Measurements from ENCODE around the gene MED29. TPM values are rescaled to one million over a fixed set of nuclear protein-coding genes. Genes with fewer than 3 reads are reported as not detected.

Gene MED29
- total RNA-seq, 1 donor, result 19.9 TPM

GRCh38 chr19:39405958-39406655, 14.9 kb downstream of the MED29 start:
- peaks cover 26% of the 10 kb centered on the region for H3K79me2 ChIP-seq (ENCODE audit: insufficient read depth, low read length)
- peaks cover 41% of the 10 kb centered on the region for H3K4me1 ChIP-seq (ENCODE audit: insufficient read depth, low read length)
- no peak overlapping the region for H2AFZ ChIP-seq (ENCODE audit: low read length)
- no peak for DNase-seq (ENCODE audit: insufficient read length, low spot score, missing footprints)
- peak overlapping the region; percentile 83 for H3K4me3 ChIP-seq (ENCODE audit: insufficient read depth, low read length)
- H3K36me3 ChIP-seq (ENCODE audit: insufficient read depth, low read length), result peaks cover 13% of the 10 kb centered on the region
- no peaks in the 10 kb centered on the region for H3K27me3 ChIP-seq (ENCODE audit: insufficient read depth, low read length)
- peaks cover 28% of the 10 kb centered on the region for H4K20me1 ChIP-seq (ENCODE audit: insufficient read depth, low read length)
- H3K27ac ChIP-seq (ENCODE audit: low read depth, low read length), result peak overlapping the region; percentile 81
- no peak for TF ChIP-seq CTCF (IDR thresholded peaks at IDR 0.05; ENCODE audit: extremely low read depth, low read depth, low read length)
- peak overlapping the region; percentile 96 for H3K4me2 ChIP-seq (ENCODE audit: insufficient read depth, low read length)
- H3K9me3 ChIP-seq (ENCODE audit: low read depth, low read length), result no peaks in the 10 kb centered on the region

GRCh38 chr19:39406656-39407409, 15.7 kb downstream of the MED29 start, which contains the start of gene ZFP36:
TSS of gene ZFP36 (plus strand) at chr19:39406847. CDS start at chr19:39406905, 58 bp downstream.
- H3K9me3 ChIP-seq (ENCODE audit: low read depth, low read length), result no peaks in the 10 kb centered on the region
- H3K27me3 ChIP-seq (ENCODE audit: insufficient read depth, low read length), result no peaks in the 10 kb centered on the region
- H3K36me3 ChIP-seq (ENCODE audit: insufficient read depth, low read length), result peaks cover 13% of the 10 kb centered on the region
- H3K4me1 ChIP-seq (ENCODE audit: insufficient read depth, low read length), result peaks cover 39% of the 10 kb centered on the region
- no peak for TF ChIP-seq CTCF (IDR thresholded peaks at IDR 0.05; ENCODE audit: extremely low read depth, low read depth, low read length)
- H3K4me3 ChIP-seq (ENCODE audit: insufficient read depth, low read length), result peak within 1 kb of the TSS; percentile 83
- peak within 1 kb of the TSS; percentile 84 for H3K27ac ChIP-seq (ENCODE audit: low read depth, low read length)
- peaks cover 28% of the 10 kb centered on the region for H4K20me1 ChIP-seq (ENCODE audit: insufficient read depth, low read length)
- peak within 1 kb of the TSS; percentile 96 for H3K4me2 ChIP-seq (ENCODE audit: insufficient read depth, low read length)
- H3K79me2 ChIP-seq (ENCODE audit: insufficient read depth, low read length), result peaks cover 26% of the 10 kb centered on the region
- H2AFZ ChIP-seq (ENCODE audit: low read length), result no peak within 1 kb of the TSS
- DNase-seq (ENCODE audit: insufficient read length, low spot score, missing footprints), result peak; percentile 99

- DNase-seq (ENCODE audit: insufficient read length, low spot score, missing footprints), result no peak
- peaks cover 34% of the 10 kb centered on the region for H3K4me1 ChIP-seq (ENCODE audit: insufficient read depth, low read length)
- H3K9me3 ChIP-seq (ENCODE audit: low read depth, low read length), result no peaks in the 10 kb centered on the region
- peak overlapping the region; percentile 83 for H3K4me3 ChIP-seq (ENCODE audit: insufficient read depth, low read length)
- H3K79me2 ChIP-seq (ENCODE audit: insufficient read depth, low read length), result peaks cover 26% of the 10 kb centered on the region
- no peak for TF ChIP-seq CTCF (IDR thresholded peaks at IDR 0.05; ENCODE audit: extremely low read depth, low read depth, low read length)
- peaks cover 28% of the 10 kb centered on the region for H4K20me1 ChIP-seq (ENCODE audit: insufficient read depth, low read length)
- H2AFZ ChIP-seq (ENCODE audit: low read length), result no peak overlapping the region
- peaks cover 13% of the 10 kb centered on the region for H3K36me3 ChIP-seq (ENCODE audit: insufficient read depth, low read length)
- H3K27me3 ChIP-seq (ENCODE audit: insufficient read depth, low read length), result no peaks in the 10 kb centered on the region
- H3K27ac ChIP-seq (ENCODE audit: low read depth, low read length), result peak overlapping the region; percentile 84
- H3K4me2 ChIP-seq (ENCODE audit: insufficient read depth, low read length), result peak overlapping the region; percentile 96
Measured at GRCh38 chr19:39407410-39407659, 16.2 kb downstream of the MED29 start.

Data from osteoblast (primary cell).